Chondrocyte (in vitro differentiated cells): ENCODE results near the gene NPSR1. TPM values are rescaled to one million over a fixed set of nuclear protein-coding genes. Genes with fewer than 3 reads are reported as not detected.

ENCODE experiments used
- DNase-seq: peaks from one replicate; pipeline ENCODE4 v3.0.0; 2021; ENCODE audit warnings: mixed read lengths, low spot score
- H3K27ac Mint-ChIP-seq: one replicate; pipeline ENCODE4 v1.8.0; 2021; ENCODE audit warnings: mild to moderate bottlenecking, moderate library complexity, mixed read lengths; ENCODE audit not compliant: unreplicated experiment
- H3K27me3 Mint-ChIP-seq: 2 replicates; pipeline ENCODE4 v1.8.0; 2021; ENCODE audit warnings: low read depth, mixed read lengths
- H3K36me3 Mint-ChIP-seq: 2 replicates; pipeline ENCODE4 v1.8.0; 2021; ENCODE audit warnings: low read depth, mixed read lengths
- H3K4me1 Mint-ChIP-seq: 2 replicates; pipeline ENCODE4 v1.8.0; 2021; ENCODE audit warnings: low read depth, mild to moderate bottlenecking, mixed read lengths
- H3K4me3 Mint-ChIP-seq: one replicate; pipeline ENCODE4 v1.8.0; 2021; ENCODE audit warnings: mild to moderate bottlenecking, moderate library complexity, mixed read lengths; ENCODE audit not compliant: unreplicated experiment
- H3K9me3 Mint-ChIP-seq: 2 replicates; pipeline ENCODE4 v1.8.0; 2021; ENCODE audit warnings: low read depth, mixed read lengths
- total RNA-seq: library from RNA; stranded (reverse); gene quantifications from 3 replicates; pipeline ENCODE4 v1.2.1, GENCODE V29; 2021
- TF ChIP-seq, protein P1 (sequence below): fragments of 200-600 bp; sonication (generic); IDR thresholded peaks from 2 replicates; pipeline ENCODE4 v1.5.0; 2021; ENCODE audit warnings: antibody characterized with exemption, mild to moderate bottlenecking, moderate library complexity

NPSR1 gene
- total RNA-seq, 1 donor from 2014 or later = not detected

GRCh38 chr7:34750209-34750608 is 92.2 kb downstream of the NPSR1 start:
- Mint-ChIP-seq H3K27me3 (peaks cover 3% of the 10 kb centered on the region), H3K27ac (no peak overlapping the region), H3K4me1 (peaks cover 15% of the 10 kb centered on the region), H3K9me3 (no peaks in the 10 kb centered on the region), H3K4me3 (no peak overlapping the region), H3K36me3 (no peaks in the 10 kb centered on the region)
- DNase-seq = no peak
- TF ChIP-seq, protein P1, sequence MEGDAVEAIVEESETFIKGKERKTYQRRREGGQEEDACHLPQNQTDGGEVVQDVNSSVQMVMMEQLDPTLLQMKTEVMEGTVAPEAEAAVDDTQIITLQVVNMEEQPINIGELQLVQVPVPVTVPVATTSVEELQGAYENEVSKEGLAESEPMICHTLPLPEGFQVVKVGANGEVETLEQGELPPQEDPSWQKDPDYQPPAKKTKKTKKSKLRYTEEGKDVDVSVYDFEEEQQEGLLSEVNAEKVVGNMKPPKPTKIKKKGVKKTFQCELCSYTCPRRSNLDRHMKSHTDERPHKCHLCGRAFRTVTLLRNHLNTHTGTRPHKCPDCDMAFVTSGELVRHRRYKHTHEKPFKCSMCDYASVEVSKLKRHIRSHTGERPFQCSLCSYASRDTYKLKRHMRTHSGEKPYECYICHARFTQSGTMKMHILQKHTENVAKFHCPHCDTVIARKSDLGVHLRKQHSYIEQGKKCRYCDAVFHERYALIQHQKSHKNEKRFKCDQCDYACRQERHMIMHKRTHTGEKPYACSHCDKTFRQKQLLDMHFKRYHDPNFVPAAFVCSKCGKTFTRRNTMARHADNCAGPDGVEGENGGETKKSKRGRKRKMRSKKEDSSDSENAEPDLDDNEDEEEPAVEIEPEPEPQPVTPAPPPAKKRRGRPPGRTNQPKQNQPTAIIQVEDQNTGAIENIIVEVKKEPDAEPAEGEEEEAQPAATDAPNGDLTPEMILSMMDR = no peak

- no peak overlapping the region for H3K4me3 Mint-ChIP-seq
- H3K9me3 Mint-ChIP-seq = no peaks in the 10 kb centered on the region
- H3K27ac Mint-ChIP-seq = no peak overlapping the region
- peaks cover 3% of the 10 kb centered on the region for H3K27me3 Mint-ChIP-seq
- TF ChIP-seq, protein P1 = no peak
- H3K36me3 Mint-ChIP-seq = no peaks in the 10 kb centered on the region
- peaks cover 15% of the 10 kb centered on the region for H3K4me1 Mint-ChIP-seq
- no peak for DNase-seq
Measured at GRCh38 chr7:34750636-34751035, 92.6 kb downstream of the NPSR1 start.

GRCh38 chr7:34751725-34752643 is 94.0 kb downstream of the NPSR1 start:
- Mint-ChIP-seq H3K9me3 (no peaks in the 10 kb centered on the region), H3K36me3 (no peaks in the 10 kb centered on the region), H3K27ac (no peak overlapping the region), H3K4me3 (no peak overlapping the region), H3K4me1 (peaks cover 15% of the 10 kb centered on the region), H3K27me3 (peaks cover 3% of the 10 kb centered on the region)
- DNase-seq = no peak
- TF ChIP-seq, protein P1 = no peak

DNA sequence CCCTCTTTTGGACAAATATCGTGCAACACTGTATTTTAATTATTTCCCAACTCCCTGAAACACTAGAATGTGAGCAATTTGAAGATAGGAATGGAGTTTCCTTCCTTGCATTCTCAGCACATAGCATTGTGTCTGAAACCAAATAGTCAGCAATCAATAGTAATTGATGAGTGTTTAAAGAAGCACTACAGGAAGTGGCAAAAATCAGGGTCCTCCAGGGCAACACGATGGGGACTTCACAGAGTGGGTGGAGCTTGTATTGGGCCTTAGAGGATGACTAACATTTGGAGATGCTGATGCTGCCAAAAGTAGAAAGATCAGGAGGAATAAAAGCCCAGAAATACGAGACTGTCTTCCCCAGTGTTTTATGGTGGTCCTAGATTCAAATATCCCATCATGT is 94.9 kb downstream of the NPSR1 start:
- Mint-ChIP-seq H3K36me3 (no peaks in the 10 kb centered on the region), H3K27ac (no peak overlapping the region), H3K27me3 (peaks cover 7% of the 10 kb centered on the region), H3K4me1 (peaks cover 9% of the 10 kb centered on the region), H3K4me3 (no peak overlapping the region), H3K9me3 (no peaks in the 10 kb centered on the region)
- TF ChIP-seq, protein P1 = no peak
- no peak for DNase-seq

DNA sequence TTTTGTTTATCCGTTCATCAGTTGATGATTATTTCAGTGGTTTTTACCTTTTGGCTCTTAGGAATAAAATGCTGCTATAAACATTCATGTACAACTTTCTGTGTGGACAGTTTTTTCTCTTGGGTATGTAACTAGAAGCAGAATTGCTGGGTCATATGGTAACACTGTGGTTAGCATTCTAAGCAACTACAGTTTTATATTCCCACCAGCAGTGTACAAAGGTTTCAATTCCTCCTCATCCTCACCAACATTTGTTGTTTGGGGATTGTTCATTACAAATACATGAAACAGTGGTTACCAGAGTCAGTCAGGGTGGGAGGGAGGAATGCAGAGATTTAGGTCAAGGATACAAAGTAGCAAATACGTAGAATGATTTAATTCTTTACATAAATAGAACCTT is 97.0 kb downstream of the NPSR1 start:
- DNase-seq = no peak
- Mint-ChIP-seq H3K4me3 (no peak overlapping the region), H3K36me3 (no peaks in the 10 kb centered on the region), H3K27ac (no peak overlapping the region), H3K9me3 (no peaks in the 10 kb centered on the region), H3K27me3 (peaks cover 7% of the 10 kb centered on the region), H3K4me1 (peaks cover 3% of the 10 kb centered on the region)
- TF ChIP-seq, protein P1 = no peak
